ENCODE data around the gene FAM204A. TPM values are rescaled to one million over a fixed set of nuclear protein-coding genes. Genes with fewer than 3 reads are reported as not detected.

Gene FAM204A
- total and polyA plus RNA-seq, 2 of the 13 experiments (the other 11 are each of a cell fraction or from before 2014, with no cell fraction given) = 9.2 to 61.0 TPM

DNA sequence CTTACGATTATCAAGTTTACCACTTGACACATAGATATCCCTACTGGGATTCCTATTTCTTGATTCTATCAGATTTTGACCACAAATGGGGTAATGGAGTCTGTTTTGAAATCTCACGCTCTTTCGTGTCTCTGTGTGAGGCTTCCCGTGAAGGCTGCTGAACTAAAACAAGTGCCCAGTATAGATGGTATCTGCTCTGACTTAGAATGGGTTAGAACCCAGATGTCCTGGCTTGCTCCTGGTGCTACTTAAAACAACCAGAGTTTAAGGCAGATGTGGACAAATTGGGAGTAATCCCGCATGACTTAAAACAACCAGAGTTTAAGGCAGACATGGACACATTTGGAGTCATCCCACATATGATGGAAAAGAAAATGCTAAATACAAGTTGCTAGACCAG, 85.9 kb downstream of the FAM204A start (continued):
- TF ChIP-seq, protein P1, sequence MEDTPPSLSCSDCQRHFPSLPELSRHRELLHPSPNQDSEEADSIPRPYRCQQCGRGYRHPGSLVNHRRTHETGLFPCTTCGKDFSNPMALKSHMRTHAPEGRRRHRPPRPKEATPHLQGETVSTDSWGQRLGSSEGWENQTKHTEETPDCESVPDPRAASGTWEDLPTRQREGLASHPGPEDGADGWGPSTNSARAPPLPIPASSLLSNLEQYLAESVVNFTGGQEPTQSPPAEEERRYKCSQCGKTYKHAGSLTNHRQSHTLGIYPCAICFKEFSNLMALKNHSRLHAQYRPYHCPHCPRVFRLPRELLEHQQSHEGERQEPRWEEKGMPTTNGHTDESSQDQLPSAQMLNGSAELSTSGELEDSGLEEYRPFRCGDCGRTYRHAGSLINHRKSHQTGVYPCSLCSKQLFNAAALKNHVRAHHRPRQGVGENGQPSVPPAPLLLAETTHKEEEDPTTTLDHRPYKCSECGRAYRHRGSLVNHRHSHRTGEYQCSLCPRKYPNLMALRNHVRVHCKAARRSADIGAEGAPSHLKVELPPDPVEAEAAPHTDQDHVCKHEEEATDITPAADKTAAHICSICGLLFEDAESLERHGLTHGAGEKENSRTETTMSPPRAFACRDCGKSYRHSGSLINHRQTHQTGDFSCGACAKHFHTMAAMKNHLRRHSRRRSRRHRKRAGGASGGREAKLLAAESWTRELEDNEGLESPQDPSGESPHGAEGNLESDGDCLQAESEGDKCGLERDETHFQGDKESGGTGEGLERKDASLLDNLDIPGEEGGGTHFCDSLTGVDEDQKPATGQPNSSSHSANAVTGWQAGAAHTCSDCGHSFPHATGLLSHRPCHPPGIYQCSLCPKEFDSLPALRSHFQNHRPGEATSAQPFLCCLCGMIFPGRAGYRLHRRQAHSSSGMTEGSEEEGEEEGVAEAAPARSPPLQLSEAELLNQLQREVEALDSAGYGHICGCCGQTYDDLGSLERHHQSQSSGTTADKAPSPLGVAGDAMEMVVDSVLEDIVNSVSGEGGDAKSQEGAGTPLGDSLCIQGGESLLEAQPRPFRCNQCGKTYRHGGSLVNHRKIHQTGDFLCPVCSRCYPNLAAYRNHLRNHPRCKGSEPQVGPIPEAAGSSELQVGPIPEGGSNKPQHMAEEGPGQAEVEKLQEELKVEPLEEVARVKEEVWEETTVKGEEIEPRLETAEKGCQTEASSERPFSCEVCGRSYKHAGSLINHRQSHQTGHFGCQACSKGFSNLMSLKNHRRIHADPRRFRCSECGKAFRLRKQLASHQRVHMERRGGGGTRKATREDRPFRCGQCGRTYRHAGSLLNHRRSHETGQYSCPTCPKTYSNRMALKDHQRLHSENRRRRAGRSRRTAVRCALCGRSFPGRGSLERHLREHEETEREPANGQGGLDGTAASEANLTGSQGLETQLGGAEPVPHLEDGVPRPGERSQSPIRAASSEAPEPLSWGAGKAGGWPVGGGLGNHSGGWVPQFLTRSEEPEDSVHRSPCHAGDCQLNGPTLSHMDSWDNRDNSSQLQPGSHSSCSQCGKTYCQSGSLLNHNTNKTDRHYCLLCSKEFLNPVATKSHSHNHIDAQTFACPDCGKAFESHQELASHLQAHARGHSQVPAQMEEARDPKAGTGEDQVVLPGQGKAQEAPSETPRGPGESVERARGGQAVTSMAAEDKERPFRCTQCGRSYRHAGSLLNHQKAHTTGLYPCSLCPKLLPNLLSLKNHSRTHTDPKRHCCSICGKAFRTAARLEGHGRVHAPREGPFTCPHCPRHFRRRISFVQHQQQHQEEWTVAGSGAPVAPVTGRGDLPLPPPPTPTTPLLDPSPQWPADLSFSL (CRISPR knock-in tag; IDR thresholded peaks at IDR 0.05) = no peak
- TF ChIP-seq PCBP2 (optimal IDR thresholded peaks at IDR 0.05; ENCODE audit: low read depth, low read length, poor library complexity, severe bottlenecking) = no peak
- TF ChIP-seq TCF7 (IDR thresholded peaks at IDR 0.05; ENCODE audit: low read depth) = no peak
- TF ChIP-seq ELF4 (CRISPR knock-in tag; IDR thresholded peaks at IDR 0.05; ENCODE audit: borderline replicate concordance) = no peak
- TF ChIP-seq ZNF570 (CRISPR knock-in tag; IDR thresholded peaks at IDR 0.05; ENCODE audit: borderline replicate concordance) = no peak
- no peak for TF ChIP-seq HHEX (CRISPR knock-in tag; IDR thresholded peaks at IDR 0.05)
- no peak for TF ChIP-seq KIAA2018 (CRISPR knock-in tag; IDR thresholded peaks at IDR 0.05; ENCODE audit: borderline replicate concordance)
- TF ChIP-seq, protein P2, sequence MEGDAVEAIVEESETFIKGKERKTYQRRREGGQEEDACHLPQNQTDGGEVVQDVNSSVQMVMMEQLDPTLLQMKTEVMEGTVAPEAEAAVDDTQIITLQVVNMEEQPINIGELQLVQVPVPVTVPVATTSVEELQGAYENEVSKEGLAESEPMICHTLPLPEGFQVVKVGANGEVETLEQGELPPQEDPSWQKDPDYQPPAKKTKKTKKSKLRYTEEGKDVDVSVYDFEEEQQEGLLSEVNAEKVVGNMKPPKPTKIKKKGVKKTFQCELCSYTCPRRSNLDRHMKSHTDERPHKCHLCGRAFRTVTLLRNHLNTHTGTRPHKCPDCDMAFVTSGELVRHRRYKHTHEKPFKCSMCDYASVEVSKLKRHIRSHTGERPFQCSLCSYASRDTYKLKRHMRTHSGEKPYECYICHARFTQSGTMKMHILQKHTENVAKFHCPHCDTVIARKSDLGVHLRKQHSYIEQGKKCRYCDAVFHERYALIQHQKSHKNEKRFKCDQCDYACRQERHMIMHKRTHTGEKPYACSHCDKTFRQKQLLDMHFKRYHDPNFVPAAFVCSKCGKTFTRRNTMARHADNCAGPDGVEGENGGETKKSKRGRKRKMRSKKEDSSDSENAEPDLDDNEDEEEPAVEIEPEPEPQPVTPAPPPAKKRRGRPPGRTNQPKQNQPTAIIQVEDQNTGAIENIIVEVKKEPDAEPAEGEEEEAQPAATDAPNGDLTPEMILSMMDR (CRISPR knock-in tag; IDR thresholded peaks at IDR 0.05) = no peak
- TF ChIP-seq ZNF598 (CRISPR knock-in tag; IDR thresholded peaks at IDR 0.05; ENCODE audit: borderline replicate concordance) = no peak
